Measurements from ENCODE around the gene FAM229A.
"Not testable (repeated sequence)": the region's sequence is repeated elsewhere in the genome, so short reads cannot be mapped to it uniquely, and the experiment has no call there.

The FAM229A gene

DNA sequence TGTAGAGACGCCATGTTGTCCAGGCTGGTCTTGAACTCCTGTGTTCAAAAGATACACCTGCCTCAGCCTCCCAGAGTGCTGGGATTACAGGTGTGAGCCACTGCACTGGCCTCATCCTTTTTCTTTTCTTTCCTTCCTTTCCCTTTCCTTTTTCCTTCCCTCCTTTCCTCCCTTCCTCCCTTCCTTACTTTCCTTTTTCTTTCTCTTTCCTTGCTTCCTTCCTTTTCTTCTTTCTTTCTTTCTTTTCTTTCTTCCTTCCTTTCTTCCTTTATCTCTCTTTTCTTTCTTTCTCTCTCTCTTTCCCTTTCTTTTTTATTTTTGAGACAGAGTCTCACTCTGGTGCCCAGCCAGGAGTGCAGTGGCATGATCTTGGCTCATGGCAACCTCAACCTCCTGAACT is 5.8 kb downstream of the FAM229A start:
- Histone ChIP-seq H3K9ac (ENCODE audit: low read length) (no peak overlapping the region), H3K36me3 (ENCODE audit: control insufficient read depth, insufficient read depth, low read length) (no peaks in the 10 kb centered on the region), H3K4me3 (ENCODE audit: low read depth, low read length) (no peak overlapping the region), H3K9me3 (ENCODE audit: control insufficient read depth, insufficient read depth, low read depth, low read length) (no peaks in the 10 kb centered on the region), H3K27ac (ENCODE audit: low read depth, low read length) (no peak overlapping the region), H3K4me1 (ENCODE audit: control insufficient read depth, insufficient read depth, low read length) (peaks cover 24% of the 10 kb centered on the region), H3K27me3 (ENCODE audit: control insufficient read depth, insufficient read depth, low read length) (peaks cover 12% of the 10 kb centered on the region)

DNA sequence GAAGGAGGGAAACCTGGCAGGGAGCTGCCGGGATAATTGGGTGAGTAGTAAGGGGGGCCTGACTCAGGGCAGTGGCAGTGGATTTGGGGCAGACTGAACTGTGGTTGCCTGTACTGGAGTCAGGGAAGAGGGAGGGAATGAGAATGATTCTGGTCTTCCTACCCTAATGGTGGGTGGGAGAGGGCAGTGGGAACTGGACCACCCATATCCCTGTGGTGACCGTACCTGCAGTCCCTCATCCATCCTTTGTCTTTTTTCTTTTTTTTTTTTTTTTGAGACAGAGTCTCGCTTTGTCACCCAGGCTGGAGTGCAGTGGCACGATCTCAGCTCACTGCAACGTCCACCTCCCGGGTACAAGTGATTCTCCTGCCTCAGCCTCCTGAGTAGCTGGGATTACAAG is 6.5 kb downstream of the FAM229A start:
- not testable (repeated sequence) for H3K4me3 ChIP-seq (ENCODE audit: low read depth, low read length); H3K36me3 ChIP-seq (ENCODE audit: control insufficient read depth, insufficient read depth, low read length); H3K27ac ChIP-seq (ENCODE audit: low read depth, low read length); H3K9me3 ChIP-seq (ENCODE audit: control insufficient read depth, insufficient read depth, low read depth, low read length); H3K27me3 ChIP-seq (ENCODE audit: control insufficient read depth, insufficient read depth, low read length); H3K9ac ChIP-seq (ENCODE audit: low read length)
- H3K4me1 ChIP-seq (ENCODE audit: control insufficient read depth, insufficient read depth, low read length), result peaks cover 24% of the 10 kb centered on the region

DNA sequence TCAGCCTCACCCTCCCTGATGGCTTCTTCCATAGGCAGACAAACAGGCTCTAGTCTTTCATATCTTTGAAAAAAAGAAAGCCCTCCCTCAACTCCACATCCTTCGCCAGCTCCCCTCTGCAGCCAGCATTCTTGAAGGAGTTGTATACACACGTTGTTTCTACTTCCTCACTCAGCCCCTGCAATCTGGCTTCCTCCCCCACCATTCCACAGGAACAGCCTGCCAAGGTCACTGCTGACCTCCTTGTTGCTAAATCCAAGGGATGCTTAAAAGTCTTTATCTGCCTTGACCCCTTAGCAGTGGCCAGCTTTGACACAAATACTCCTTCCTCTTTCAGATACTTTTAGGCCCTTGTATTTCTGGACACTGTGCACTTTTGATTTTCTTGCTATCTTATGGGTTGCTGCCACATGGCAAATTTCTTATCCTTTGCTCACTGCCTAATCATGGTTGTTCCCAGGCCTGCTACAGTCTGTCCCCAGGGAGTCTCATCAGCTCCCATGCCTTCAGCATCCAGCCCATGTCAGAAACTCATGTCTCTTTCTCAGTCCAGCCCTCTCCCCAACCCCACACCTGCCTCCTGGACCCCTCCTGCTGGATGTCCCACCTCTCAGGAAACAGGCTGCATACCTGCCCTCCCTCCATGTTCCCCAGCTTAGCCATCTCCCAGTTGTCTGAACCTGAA is 8.3 kb downstream of the FAM229A start:
- peaks cover 24% of the 10 kb centered on the region for H3K4me1 ChIP-seq (ENCODE audit: control insufficient read depth, insufficient read depth, low read length)
- H3K9ac ChIP-seq (ENCODE audit: low read length), result no peak overlapping the region
- no peaks in the 10 kb centered on the region for H3K36me3 ChIP-seq (ENCODE audit: control insufficient read depth, insufficient read depth, low read length)
- no peak overlapping the region for H3K4me3 ChIP-seq (ENCODE audit: low read depth, low read length)
- H3K27me3 ChIP-seq (ENCODE audit: control insufficient read depth, insufficient read depth, low read length), result peaks cover 14% of the 10 kb centered on the region
- peaks cover 5% of the 10 kb centered on the region for H3K9me3 ChIP-seq (ENCODE audit: control insufficient read depth, insufficient read depth, low read depth, low read length)
- no peak overlapping the region for H3K27ac ChIP-seq (ENCODE audit: low read depth, low read length)

DNA sequence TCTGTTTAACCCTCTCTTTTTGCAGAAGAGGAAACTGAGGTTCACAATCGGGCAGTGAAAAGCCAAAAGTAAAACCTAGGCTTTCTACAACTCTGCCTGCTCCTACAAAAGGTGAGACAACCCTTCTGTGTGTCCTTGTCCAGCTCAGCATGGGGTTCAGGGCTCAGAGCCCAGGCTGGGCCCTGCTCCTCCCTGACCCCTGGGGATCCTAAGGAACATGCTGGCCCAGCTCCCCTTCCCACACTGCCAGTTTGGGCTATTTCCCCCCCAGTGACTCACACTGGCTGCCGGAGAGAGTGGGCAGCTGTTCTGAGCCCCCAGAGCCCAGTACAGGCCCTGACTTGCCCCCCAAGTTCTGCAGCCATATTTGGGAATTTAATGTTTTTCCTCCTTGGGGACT is 8.9 kb downstream of the FAM229A start:
- peaks cover 24% of the 10 kb centered on the region for H3K4me1 ChIP-seq (ENCODE audit: control insufficient read depth, insufficient read depth, low read length)
- no peak overlapping the region for H3K27ac ChIP-seq (ENCODE audit: low read depth, low read length)
- no peak overlapping the region for H3K4me3 ChIP-seq (ENCODE audit: low read depth, low read length)
- peaks cover 5% of the 10 kb centered on the region for H3K9me3 ChIP-seq (ENCODE audit: control insufficient read depth, insufficient read depth, low read depth, low read length)
- peaks cover 14% of the 10 kb centered on the region for H3K27me3 ChIP-seq (ENCODE audit: control insufficient read depth, insufficient read depth, low read length)
- H3K36me3 ChIP-seq (ENCODE audit: control insufficient read depth, insufficient read depth, low read length), result no peaks in the 10 kb centered on the region
- no peak overlapping the region for H3K9ac ChIP-seq (ENCODE audit: low read length)

DNA sequence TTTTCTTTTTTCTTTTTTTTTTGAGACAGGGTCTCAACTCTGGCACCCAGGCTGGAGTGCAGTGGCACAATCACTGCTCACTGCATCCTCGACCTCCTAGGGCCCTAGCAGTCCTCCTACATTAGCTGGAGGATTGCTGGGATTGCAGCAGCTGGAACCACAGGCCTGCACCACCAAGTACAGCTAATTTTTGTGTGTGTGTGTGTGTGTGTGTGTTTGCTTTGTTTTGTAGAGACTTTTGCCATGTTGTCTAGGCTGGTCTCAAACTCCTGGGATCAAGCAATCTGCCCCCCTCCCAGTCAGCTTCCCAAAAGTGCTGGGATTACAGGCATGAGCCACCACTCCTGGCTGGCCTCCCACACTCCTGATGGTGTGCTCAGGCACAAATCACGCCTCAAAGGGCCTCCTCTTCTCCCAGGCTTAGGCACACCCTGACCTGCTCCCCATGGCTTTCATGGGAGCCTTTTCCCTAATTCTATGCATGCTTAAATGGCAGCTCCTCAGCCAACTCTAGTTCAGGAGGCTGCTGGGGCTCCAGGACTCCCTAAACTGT is 9.4 kb downstream of the FAM229A start:
- Histone ChIP-seq H3K9ac (ENCODE audit: low read length) (no peak overlapping the region), H3K4me3 (ENCODE audit: low read depth, low read length) (no peak overlapping the region), H3K36me3 (ENCODE audit: control insufficient read depth, insufficient read depth, low read length) (no peaks in the 10 kb centered on the region), H3K4me1 (ENCODE audit: control insufficient read depth, insufficient read depth, low read length) (peaks cover 24% of the 10 kb centered on the region), H3K27me3 (ENCODE audit: control insufficient read depth, insufficient read depth, low read length) (peaks cover 14% of the 10 kb centered on the region), H3K9me3 (ENCODE audit: control insufficient read depth, insufficient read depth, low read depth, low read length) (peaks cover 5% of the 10 kb centered on the region), H3K27ac (ENCODE audit: low read depth, low read length) (no peak overlapping the region)

DNA sequence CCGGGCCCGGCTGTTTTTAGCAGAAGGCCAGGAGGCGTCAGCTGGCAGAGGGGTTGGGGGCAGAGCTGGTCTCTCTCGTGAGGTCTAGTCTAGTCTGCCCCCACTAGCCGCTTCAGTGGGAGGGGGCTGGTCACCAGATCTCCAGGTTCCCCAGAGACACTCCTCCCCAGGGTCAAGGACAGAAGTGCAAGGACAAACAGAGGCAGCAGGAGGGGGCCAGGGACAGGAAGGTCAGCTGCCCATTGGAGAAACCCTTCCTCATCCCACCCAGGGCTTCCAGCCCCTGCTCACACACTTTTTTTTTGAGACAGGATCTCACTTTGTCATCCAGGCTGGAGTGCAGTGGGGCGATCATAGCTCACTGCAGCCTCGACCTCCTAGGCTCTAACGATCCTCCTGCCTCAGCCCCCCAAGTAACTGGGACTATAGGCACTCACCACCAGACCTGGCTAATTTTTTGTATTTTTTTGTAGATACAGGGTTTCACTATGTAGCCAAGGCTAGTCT is 10.0 kb downstream of the FAM229A start:
- H3K4me1 ChIP-seq (ENCODE audit: control insufficient read depth, insufficient read depth, low read length), result peaks cover 24% of the 10 kb centered on the region
- no peaks in the 10 kb centered on the region for H3K36me3 ChIP-seq (ENCODE audit: control insufficient read depth, insufficient read depth, low read length)
- H3K9ac ChIP-seq (ENCODE audit: low read length), result peak overlapping the region; percentile 86
- H3K27me3 ChIP-seq (ENCODE audit: control insufficient read depth, insufficient read depth, low read length), result peaks cover 14% of the 10 kb centered on the region
- peaks cover 5% of the 10 kb centered on the region for H3K9me3 ChIP-seq (ENCODE audit: control insufficient read depth, insufficient read depth, low read depth, low read length)
- peak overlapping the region; percentile 84; the same call in 1 of the 2 replicates for H3K27ac ChIP-seq (ENCODE audit: low read depth, low read length)
- peak overlapping the region; percentile 83 for H3K4me3 ChIP-seq (ENCODE audit: low read depth, low read length)

DNA sequence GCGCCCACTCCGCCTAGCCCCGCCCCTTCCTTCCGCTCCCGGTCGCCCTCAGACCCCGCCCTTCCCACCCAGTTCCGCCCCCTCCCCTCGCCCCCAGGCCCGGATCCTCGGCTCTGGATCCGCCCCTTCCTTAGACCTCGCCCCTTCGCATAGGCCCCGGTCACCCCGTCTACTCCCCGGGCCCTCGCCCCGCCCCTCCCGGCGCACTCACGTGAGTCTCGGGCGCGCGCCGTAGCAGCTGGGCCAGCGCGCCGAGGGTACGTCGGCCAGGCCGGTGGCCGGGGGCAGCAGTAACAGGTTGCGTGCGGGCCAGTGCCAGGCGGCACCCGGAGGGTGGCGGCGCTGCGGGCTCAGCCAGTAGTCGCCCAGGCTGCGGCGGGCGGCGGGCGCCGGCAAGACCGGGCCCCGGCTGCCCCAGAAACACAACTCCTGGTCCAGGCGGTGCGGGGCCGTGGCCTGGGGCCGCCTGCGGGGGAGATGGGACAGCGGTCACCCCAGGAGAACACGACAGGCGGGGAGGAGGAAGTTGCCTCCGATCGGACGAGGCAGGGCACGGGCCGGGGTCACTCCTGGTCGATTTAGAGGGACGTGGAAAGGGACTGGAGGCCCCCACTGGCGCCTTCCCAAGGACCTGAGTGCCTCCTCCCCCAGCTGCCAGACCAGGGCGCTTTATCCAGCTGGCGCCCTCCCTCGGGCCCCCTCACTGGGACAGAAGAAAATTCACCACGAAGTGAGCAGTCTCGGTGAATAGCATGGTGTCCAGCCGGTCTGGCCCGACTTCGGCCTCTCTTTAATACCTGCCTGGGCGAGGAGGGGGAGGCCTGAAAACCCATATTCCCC is 10.7 kb downstream of the FAM229A start:
- peaks cover 24% of the 10 kb centered on the region for H3K4me1 ChIP-seq (ENCODE audit: control insufficient read depth, insufficient read depth, low read length)
- H3K36me3 ChIP-seq (ENCODE audit: control insufficient read depth, insufficient read depth, low read length), result no peaks in the 10 kb centered on the region
- H3K4me3 ChIP-seq (ENCODE audit: low read depth, low read length), result peak overlapping the region; percentile 83
- peaks cover 14% of the 10 kb centered on the region for H3K27me3 ChIP-seq (ENCODE audit: control insufficient read depth, insufficient read depth, low read length)
- H3K9me3 ChIP-seq (ENCODE audit: control insufficient read depth, insufficient read depth, low read depth, low read length), result peaks cover 5% of the 10 kb centered on the region
- peak overlapping the region; percentile 86 for H3K9ac ChIP-seq (ENCODE audit: low read length)
- H3K27ac ChIP-seq (ENCODE audit: low read depth, low read length), result peak overlapping the region; percentile 84

DNA sequence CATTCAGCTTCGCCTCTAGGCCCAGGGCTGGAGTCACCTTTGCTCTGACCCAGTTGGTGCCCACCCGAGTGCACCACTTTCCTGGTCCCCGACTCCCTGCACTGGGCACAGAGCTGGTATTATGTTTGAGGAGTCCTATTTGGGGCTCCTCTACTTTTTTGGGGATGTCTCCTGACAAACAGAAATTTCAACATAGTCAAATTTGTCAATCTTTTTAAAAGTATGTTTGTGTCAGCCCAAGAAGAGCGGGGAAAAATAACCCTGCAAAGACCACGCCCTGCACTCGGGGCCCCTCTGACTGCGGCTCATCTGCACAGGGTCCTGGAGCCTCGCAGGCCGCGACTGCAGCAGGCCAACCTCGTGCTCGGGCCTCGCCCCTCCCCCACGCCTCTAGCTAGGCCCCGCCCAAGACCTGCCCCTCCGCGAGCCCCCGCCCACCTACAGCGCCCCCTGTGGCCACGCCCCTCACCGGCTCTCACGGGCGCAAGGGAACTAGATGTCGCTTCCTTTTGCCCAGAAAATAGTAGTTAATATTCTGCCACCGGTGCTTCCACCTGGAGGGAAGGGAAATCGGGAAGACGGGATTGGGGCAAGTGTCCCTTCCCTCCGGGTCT is 11.4 kb downstream of the FAM229A start:
- Histone ChIP-seq H3K9ac (ENCODE audit: low read length) (peak overlapping the region; percentile 64), H3K4me3 (ENCODE audit: low read depth, low read length) (peak overlapping the region; percentile 83), H3K27me3 (ENCODE audit: control insufficient read depth, insufficient read depth, low read length) (peaks cover 16% of the 10 kb centered on the region), H3K4me1 (ENCODE audit: control insufficient read depth, insufficient read depth, low read length) (peaks cover 24% of the 10 kb centered on the region), H3K9me3 (ENCODE audit: control insufficient read depth, insufficient read depth, low read depth, low read length) (peaks cover 5% of the 10 kb centered on the region), H3K27ac (ENCODE audit: low read depth, low read length) (peak overlapping the region; percentile 55; the same call in 1 of the 2 replicates), H3K36me3 (ENCODE audit: control insufficient read depth, insufficient read depth, low read length) (no peaks in the 10 kb centered on the region)

DNA sequence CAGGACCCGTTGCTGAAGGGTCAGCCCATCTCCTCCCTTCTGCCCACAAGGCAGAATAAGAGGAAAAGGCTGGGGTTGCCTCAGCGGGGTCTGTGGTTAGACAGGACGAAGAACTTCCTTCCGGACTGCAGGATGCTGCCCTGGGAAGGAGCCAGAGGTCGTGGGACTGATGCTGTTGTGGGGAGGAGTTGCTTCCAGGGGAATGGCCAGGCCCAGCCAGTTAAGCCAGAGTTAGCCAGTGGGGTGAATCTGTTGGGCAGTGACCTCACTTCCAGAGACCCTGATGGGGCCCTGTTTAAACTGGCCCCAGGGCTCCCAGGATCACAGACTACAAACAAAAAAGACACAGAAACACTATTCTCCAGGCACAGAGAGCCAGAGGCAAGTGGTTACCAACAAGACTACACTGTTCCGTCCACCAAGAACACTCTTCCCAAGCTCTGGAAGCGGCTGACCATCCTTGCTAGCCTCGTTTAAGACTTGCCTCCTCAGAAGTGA is 13.0 kb downstream of the FAM229A start:
- H3K9ac ChIP-seq (ENCODE audit: low read length), result no peak overlapping the region

DNA sequence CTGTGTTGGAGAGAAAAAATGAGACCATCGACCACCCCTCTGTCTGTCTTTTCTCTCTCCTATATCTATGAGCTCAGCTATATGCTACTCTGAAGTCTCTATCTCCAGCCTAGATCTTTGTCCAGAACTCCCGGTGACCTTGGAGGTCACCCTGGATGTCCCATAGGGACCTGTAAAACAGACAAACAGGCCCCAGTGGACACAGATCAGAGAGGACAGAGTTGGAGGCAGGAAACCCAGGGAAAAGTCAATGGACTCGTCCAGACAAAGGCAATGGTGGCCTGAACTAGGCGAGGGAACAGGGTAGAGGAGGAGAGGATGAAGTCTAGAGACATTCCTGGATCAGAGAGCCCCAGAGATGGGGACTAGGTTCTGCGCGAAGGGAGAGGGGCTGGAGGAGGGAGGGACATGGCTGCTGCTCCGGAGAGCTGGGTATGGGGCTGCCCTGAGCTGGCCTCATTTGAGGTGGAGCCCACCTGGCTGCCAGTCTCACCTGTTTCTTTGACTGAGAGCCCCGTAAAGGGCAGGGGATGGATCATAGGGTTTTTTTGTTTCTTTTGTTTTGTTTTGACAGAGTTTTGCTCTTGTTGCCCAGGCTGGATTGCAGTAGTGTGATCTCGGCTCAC is 15.6 kb downstream of the FAM229A start:
- H3K36me3 ChIP-seq (ENCODE audit: control insufficient read depth, insufficient read depth, low read length), result no peaks in the 10 kb centered on the region
- H3K9me3 ChIP-seq (ENCODE audit: control insufficient read depth, insufficient read depth, low read depth, low read length), result peaks cover 5% of the 10 kb centered on the region
- no peak overlapping the region for H3K4me3 ChIP-seq (ENCODE audit: low read depth, low read length)
- H3K27me3 ChIP-seq (ENCODE audit: control insufficient read depth, insufficient read depth, low read length), result peaks cover 16% of the 10 kb centered on the region
- peaks cover 3% of the 10 kb centered on the region; the same call in 1 of the 2 replicates for H3K4me1 ChIP-seq (ENCODE audit: control insufficient read depth, insufficient read depth, low read length)
- no peak overlapping the region for H3K27ac ChIP-seq (ENCODE audit: low read depth, low read length)
- no peak overlapping the region for H3K9ac ChIP-seq (ENCODE audit: low read length)

More for the DNA sequence above, 13.0 kb downstream of the FAM229A start:
- Histone ChIP-seq H3K4me1 (ENCODE audit: control insufficient read depth, insufficient read depth, low read length) (peaks cover 24% of the 10 kb centered on the region), H3K27ac (ENCODE audit: low read depth, low read length) (no peak overlapping the region), H3K36me3 (ENCODE audit: control insufficient read depth, insufficient read depth, low read length) (no peaks in the 10 kb centered on the region), H3K9me3 (ENCODE audit: control insufficient read depth, insufficient read depth, low read depth, low read length) (peaks cover 5% of the 10 kb centered on the region), H3K4me3 (ENCODE audit: low read depth, low read length) (no peak overlapping the region), H3K27me3 (ENCODE audit: control insufficient read depth, insufficient read depth, low read length) (peaks cover 16% of the 10 kb centered on the region)
